ENCODE results near the gene ADGRG6.

GRCh38 chr6:142359271-142359960 lies 57.6 kb downstream of the ADGRG6 start:
- TF ChIP-seq CTCF (IDR thresholded peaks at IDR 0.05) = no peak
- TF ChIP-seq POLR2A (IDR thresholded peaks at IDR 0.05) = no peak

Measured in ovary (tissue), 3 donors.